Type B pancreatic cell (in vitro differentiated cells): ENCODE results near the gene SURF2. TPM values are rescaled to one million over a fixed set of nuclear protein-coding genes. Genes with fewer than 3 reads are reported as not detected.

ENCODE experiments used
- total RNA-seq: library from RNA; stranded (reverse); gene quantifications from 2 replicates; pipeline ENCODE4 v1.2.1, GENCODE V29; 2021; ENCODE audit warnings: low replicate concordance

SURF2 gene
- total RNA-seq, 1 donor from 2014 or later: 23.5 TPM

Other genes starting within 250 kb of the SURF2 start
- gene RALGDS, start 235.3 kb upstream of the SURF2 start, total RNA-seq: 64.8 and 86.3 TPM in 2 replicates
- gene GBGT1, start 192.6 kb upstream of the SURF2 start, total RNA-seq: 21.0 and 54.9 TPM in 2 replicates
- not detected in 2 replicates for gene OBP2B, start 147.3 kb upstream of the SURF2 start, total RNA-seq
- gene ABO, start 81.3 kb upstream of the SURF2 start, total RNA-seq: 3.7 and 5.6 TPM in 2 replicates
- gene SURF6, start 20.4 kb upstream of the SURF2 start, total RNA-seq: 24.9 and 26.5 TPM in 2 replicates
- 34.0 and 38.2 TPM in 2 replicates for gene MED22, start 8.4 kb upstream of the SURF2 start, total RNA-seq
- 2,442 and 2,715 TPM in 2 replicates for gene RPL7A, start 8.3 kb upstream of the SURF2 start, total RNA-seq
- 40.8 and 46.9 TPM in 2 replicates for gene SURF1, start 63 bp upstream of the SURF2 start, total RNA-seq
- 173 and 224 TPM in 2 replicates for gene SURF4, start 19.5 kb downstream of the SURF2 start, total RNA-seq
- gene STKLD1, start 19.8 kb downstream of the SURF2 start, total RNA-seq: 1.00 and 3.9 TPM in 2 replicates
- gene REXO4, start 61.5 kb downstream of the SURF2 start, total RNA-seq: 26.5 and 28.9 TPM in 2 replicates
- 4.4 and 12.9 TPM in 2 replicates for gene ADAMTS13, start 65.8 kb downstream of the SURF2 start, total RNA-seq
- 45.6 and 51.9 TPM in 2 replicates for gene CACFD1, start 103.4 kb downstream of the SURF2 start, total RNA-seq
- 8.2 and 9.7 TPM in 2 replicates for gene SLC2A6, start 122.5 kb downstream of the SURF2 start, total RNA-seq
- gene MYMK, start 168.4 kb downstream of the SURF2 start, total RNA-seq: not detected in 2 replicates
- 0.57 and 0.65 TPM in 2 replicates for gene ADAMTSL2, start 178.2 kb downstream of the SURF2 start, total RNA-seq